AG10803 (cell line): Measurements from ENCODE around the gene NOVA2.

ENCODE experiments used
- DNase-seq: peaks from one replicate; pipeline ENCODE4 v3.0.0; 2010; ENCODE audit warnings: low read depth
- H3K4me3 ChIP-seq: 2 replicates; pipeline ENCODE4 v1.5.1; 2011; ENCODE audit warnings: mild to moderate bottlenecking, low read length, control low read depth
- CTCF ChIP-seq: conservative IDR thresholded peaks from 2 replicates; pipeline ENCODE4 v1.5.1; 2011; ENCODE audit warnings: mild to moderate bottlenecking, low read length, control low read depth, inconsistent platforms

The NOVA2 gene

GRCh38 chr19:45906221-45906620 lies 67.4 kb downstream of the NOVA2 start:
- DNase-seq: no peak
- H3K4me3 ChIP-seq: no peak overlapping the region
- no peak for TF ChIP-seq CTCF

GRCh38 chr19:45905011-45905410 lies 68.7 kb downstream of the NOVA2 start:
- no peak for DNase-seq
- no peak overlapping the region for H3K4me3 ChIP-seq
- TF ChIP-seq CTCF: no peak

GRCh38 chr19:45902651-45903625 lies 70.7 kb downstream of the NOVA2 start:
- H3K4me3 ChIP-seq: peak overlapping the region; percentile 87
- TF ChIP-seq CTCF: 0 out of 2 replicates have a peak, but pooled peaks have one; percentile 4
- DNase-seq: peak; percentile 92

- no peak for DNase-seq
- H3K4me3 ChIP-seq: peak within 1 kb of the TSS; percentile 87
- TF ChIP-seq CTCF: no peak
Measured at GRCh38 chr19:45901912-45902650, 71.6 kb downstream of the NOVA2 start, which contains the start of gene MYPOP. MYPOP (minus strand) TSS chr19:45902613; CDS start chr19:45901773, 840 bp downstream.

- peak overlapping the region; percentile 71 for H3K4me3 ChIP-seq
- DNase-seq: peak; percentile 33
- no peak for TF ChIP-seq CTCF
Measured at GRCh38 chr19:45901432-45901911, 72.2 kb downstream of the NOVA2 start.

- DNase-seq: no peak
- H3K4me3 ChIP-seq: peak overlapping the region; percentile 71
- TF ChIP-seq CTCF: no peak
Measured at GRCh38 chr19:45900738-45901431, 72.8 kb downstream of the NOVA2 start.
